GM19395 (cell line): ENCODE results near the gene DENND6B.
"Not testable (repeated sequence)": the region's sequence is repeated elsewhere in the genome, so short reads cannot be mapped to it uniquely, and the experiment has no call there.

Experiments used
- ATAC-seq: cut with Tn5 transposase; IDR thresholded peaks from one replicate; pipeline ENCODE4 v1.9.1; 2021; ENCODE audit warnings: mild to moderate bottlenecking, moderate library complexity; ENCODE audit not compliant: unreplicated experiment

The DENND6B gene

DNA sequence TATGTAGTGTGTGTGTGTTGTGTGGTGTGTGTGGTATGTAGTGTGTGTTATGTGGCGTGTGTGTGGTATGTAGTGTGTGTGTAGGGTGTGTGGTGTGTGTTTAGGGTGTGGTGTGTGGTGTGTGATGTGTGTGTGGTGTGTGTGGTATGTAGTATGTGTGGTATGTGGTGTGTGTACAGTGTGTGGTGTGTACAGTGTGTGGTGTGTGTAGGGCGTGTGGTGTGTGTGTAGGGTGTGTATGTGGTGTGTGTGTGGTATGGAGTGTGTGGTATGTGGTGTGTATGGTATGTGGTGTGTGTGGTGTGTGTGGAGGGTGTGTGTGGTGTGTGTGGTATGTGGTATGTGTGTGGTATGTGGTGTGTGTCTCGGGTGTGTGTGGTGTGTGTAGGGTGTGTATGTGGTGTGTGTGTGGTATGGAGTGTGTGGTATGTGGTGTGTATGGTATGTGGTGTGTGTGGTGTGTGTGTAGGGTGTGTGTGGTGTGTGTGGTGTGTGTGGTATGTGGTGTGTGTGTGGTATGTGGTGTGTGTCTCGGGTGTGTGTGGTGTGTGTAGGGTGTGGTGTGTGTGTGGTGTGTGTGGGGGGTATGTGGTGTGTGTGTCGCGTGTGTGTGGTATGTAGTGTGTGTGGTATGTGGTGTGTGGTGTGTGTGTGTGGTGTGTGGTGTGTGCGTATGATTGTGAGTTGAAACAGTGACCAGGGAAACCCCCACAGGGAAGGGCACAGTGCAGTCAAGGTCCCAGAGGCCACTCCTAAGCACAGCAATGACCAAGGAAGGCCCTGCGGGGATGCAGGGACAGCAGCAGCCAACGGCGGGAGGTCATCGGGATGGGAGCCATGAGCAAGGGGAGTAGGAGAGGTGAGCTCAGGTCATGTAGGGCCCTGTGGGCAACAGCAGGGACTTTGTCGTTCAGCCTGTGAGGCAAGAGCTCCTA, 13.4 kb upstream of the DENND6B start:
- ATAC-seq = no peak

DNA sequence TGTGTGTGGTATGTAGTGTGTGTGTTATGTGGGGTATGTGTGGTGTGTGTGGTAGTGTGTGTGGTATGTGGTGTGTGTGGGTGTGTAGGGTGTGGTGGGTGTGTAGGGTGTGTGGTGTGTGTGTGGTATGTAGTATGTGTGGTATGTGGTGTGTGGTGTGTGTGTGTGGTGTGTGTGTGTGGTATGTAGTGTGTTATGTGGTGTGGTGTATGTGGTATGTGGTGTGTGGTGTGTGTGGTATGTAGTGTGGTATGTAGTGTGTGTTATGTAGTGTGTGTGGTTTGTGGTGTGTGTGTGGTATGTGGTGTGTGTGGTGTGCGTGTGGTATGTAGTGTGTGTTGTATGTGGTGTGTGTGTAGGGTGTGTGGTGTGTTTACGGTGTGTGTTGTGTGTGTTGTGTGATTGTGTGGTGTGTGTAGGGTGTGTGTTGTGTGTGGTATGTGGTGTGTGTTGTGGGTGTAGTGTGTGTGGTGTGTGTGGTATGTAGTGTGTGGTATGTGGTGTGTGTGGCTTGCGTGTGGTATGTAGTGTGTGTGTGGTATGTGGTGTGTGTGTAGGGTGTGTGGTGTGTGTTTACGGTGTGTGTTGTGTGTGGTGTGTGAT, 12.1 kb upstream of the DENND6B start:
- no peak for ATAC-seq

DNA sequence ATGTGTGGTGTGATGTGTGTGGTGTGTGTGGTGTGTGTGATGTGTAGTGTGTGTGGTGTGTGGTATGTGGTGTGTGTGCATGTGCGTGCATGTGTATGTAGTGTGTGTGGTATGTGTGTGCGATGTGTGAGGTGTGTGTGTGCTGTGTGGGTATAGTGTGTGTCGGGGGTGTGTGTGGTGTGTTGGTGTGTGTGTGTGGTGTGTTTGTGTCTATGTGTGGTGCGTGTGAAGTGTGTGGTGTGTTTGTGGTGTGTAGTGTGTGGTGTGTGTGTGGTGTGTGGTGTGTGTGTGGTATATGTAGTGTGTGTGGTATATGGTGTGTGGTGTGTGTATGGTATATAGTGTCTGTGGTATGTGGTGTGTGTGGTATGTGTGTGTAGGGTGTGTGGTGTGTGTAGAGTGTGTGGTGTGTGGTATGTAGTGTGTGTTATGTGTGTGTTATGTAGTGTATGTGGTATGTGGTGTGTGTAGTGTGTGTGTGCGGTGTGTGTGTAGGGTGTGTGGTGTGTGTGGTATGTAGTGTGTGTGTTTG, 11.3 kb upstream of the DENND6B start:
- ATAC-seq = no peak

DNA sequence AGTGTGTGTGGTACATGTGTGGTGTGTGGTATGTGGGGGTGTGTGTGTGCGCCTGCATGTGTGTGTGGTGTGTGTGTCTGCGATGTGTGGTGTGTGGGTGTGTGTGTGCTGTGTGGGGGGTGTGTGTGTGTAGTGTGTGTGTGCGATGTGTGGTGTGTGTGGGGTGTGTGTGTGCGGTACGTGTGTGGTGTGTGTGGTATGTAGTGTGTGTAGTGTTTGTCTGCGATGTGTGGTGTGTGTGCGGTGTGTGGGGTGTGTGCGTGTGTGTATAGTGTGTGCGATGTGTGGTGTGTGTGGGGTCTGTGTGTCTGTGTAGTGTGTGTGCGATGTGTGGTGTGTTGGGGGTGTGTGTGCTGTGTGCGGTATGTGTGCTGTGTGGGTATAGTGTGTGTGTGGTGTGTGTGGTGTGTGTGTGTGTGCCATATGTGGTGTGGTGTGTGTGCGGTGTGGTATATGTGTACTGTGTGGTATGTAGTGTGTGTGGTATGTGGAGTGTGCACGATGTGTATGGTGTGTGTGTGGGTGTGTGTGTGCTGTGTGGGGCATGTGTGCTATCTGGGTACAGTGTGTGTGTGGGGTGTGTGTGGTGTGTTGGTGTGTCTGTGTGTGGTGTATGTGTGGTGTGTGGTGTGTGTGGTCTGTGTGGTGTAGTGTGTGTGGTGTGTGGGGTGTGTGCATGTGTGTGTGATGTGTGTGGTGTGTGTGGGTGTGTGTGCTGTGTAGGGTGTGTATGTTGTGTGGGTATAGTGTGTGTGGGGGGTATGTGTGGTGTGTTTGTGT, 10.6 kb upstream of the DENND6B start:
- ATAC-seq = no peak

DNA sequence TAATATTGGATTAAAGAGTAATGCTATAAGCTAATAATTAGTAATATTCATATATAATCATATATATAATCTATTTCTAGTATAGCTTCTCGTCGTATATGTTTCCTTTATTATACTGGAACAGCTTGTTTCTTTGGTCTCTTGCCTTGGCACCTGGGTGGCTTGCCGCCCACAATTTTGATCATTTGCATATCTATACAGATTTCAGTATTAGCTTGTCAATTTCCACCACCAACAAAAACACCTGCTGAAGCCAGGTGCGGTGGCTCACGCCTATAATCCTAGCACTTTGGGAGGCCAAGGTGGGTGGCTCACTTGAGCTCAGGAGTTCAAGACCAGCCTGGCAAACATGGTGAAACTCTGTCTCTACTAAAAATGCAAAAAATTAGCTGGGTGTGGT, 7.6 kb upstream of the DENND6B start:
- not testable (repeated sequence) for ATAC-seq

DNA sequence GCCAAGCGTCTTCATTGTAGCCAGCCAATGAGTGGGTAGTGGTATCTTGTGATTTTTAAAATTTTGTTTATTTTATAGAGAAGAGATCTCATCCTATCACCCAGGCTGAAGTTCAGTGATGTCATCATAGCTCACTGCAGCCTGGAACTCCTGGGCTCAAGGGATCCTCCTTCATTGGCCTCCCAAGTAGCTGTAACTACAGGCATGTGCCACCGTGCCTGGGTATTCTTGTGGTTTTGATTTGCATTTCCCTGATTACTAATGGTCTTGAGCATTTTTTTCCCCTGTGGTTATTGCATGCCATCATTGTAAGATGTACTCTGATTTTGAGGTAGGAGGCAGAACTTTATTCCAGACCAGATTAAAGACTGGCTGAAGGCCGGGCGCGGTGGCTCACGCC, 2.4 kb upstream of the DENND6B start:
- ATAC-seq = no peak

DNA sequence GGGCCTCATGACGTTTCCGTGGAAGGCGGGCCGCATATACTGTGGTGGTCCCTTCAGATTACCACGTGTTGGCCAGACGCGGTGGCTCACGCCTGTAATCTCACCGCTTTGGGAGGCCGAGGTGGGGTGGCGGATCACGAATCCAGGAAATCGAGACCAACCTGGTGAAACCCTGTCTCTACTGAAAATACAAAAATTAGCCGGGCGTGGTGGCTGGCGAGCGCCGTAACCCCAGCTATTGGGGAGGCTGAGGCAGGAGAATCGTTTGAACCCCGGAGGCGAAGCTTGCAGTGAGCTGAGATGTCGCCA, 853 bp upstream of the DENND6B start:
- ATAC-seq = no peak

DNA sequence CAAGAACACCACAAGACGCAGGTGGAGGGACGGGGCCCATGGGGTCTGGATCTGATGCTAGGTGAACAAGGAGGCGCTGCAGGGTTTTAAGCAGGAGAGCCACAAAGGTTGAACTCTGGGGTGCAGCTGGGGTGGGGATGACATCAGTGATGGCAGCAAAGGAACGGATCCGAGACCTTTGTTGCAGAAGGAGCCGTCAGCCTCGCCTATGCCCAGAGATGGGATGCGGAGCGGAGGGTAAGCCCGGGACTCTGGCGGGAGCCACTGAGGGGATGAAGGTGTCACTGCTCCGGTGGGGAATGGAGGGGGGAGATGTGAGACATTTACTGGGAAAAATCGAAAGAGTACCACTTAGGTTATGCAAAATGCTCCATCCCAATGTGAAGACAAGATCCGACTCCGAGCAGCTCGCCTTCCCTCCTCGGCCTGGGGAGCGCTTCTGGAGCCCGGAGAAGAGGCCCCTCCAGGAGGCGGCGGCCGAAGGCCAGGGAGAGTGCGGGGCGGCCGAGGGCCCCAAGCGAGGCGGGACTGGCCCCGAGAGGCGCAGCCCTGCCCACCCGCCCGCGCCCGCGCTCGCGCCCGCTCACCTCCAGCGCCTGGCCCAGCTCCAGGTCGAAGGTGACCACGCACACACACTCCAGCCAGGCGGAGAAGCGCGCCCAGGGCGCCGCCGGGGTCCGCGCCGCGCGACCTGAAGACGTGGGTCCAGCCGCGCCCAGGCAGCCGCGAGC, 422 bp downstream of the DENND6B start:
- no peak for ATAC-seq

DNA sequence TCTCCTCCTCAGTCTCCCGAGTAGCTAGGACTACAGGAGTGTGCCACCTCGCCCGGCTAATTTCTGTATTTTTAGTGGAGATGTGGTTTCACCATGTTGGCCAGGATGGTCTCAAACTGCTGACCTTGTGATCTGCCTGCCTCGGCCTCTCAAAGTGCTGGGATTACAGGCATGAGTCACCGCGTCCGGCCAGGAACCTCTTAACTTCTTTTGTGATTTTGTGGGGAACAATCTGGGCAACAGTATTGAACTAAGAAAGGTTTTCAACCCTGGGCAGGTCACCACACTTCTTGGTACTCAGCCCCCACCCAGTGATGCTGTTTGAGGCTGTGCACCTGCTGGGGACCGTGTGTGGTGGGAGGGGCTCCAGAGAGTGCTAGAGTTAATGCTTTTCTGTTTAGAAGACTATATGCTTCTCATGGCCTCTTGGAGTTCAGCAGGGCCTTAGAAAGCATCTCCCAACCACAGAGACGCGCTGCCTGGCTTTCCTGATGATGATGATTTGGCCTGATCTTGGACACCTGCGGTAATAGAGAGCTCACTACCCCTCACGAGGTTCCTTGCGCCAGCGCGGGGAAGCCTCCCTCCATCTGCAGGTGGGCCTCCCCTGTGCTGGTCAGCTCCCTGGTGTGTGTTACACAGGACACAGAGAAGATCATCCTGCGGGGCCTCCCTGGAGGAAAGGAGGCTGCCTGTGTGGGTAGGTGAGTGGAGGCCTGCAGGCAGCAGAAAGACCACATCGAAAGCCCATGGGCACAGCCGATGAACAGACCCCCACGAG, 1.2 kb downstream of the DENND6B start:
- no peak for ATAC-seq

DNA sequence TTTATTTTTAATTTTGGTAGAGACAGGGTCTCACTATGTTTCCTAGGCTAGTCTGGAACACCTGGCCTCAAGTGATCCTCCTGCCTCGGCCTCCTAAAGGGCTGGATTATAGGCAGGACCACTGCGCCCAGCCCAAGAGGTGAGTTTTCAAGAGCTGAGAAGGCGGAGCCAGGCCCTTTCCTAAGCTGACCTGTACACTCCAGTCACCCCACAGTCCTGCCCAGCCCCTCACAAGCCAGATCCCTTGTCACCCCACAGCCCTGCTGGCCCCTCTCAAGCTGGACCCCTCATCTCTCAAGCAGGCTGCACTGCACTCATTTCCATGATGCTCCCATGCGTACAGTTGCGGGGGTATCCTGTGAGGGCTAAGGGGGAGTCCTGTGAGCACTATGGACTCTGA, 2.9 kb downstream of the DENND6B start:
- ATAC-seq = no peak

DNA sequence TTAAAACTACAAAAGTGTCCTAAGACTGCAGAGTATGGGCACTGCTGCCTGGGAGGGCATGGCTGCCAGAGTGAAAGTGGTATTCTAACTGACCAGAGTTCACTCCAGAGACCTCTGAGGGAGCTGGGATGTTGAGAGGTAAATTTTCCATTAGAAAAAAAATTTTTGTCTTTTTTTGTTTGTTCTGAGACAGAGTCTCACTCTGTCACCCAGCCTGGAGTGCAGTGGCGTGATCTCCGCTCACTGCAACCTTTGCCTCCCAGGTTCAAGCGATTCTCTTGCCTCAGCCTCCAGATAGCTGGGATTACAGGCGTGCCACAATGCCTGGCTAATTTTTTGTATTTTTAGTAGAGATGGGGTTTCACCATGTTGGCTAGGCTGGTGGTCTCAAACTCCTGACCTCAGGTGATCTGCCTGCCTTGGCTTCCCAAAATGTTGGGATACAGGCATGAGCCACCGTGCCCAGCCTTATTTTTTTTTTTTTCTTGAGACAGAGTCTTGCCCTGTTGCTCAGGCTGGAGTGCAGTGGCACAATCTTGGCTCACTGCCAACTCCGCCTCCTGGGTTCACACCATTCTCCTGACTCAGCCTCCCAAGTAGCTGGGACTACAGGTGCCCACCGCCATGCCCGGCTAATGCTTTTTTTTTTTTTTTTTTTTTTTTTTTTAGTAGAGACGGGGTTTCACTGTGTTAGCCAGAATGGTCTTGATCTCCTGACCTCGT, 4.3 kb downstream of the DENND6B start:
- not testable (repeated sequence) for ATAC-seq

DNA sequence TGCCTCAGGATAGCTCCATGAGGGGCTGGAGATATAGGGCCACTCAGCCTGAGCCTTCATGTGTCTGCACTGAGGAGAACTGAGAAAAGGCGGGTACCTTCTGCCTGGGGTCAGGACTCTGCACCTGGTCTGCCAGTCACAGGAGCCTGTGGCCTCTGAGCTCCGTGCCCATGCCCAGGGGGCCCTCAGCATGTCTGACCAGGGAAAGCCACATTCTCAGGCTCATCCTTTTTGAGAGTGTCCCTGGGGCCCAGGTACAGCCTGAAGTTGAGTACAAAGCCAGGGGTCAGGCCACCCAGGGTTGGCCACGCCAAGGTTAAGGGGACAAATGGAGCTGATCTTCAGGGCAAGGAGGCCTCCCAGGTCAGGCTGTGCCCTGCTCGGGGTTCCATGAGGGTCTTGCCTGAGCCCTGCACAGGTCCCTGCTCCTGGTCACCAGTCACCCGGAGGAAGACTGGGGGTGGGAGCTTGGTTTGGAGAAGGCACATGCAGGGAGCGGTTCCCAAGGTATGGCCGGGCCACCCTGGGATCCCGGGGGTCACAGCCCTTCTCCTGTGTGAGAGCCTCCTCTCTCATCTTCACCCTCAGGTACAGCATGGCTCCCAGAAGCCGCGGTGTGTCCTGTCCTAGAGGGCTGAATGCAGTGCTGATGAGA, 6.0 kb downstream of the DENND6B start:
- no peak for ATAC-seq

DNA sequence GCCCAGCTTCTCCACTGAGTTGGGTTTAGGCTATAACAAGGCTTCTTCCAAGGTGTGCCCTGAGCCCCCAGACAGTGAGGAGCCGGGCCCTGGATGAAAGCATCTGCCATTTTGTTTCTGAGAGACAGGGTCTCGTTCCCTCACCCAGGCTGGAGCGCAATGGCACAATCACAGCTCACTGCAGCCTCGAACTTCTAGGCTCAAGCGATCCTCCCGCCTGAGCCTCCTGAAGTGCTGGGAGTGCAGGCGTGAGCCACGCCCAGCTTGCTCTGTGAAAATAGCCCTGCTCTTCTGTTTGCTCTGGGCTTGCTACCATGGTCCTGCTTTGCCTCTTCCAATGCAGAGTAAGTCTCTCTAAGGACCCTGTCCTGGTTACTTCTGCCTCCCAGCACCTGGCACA, 6.7 kb downstream of the DENND6B start:
- no peak for ATAC-seq

DNA sequence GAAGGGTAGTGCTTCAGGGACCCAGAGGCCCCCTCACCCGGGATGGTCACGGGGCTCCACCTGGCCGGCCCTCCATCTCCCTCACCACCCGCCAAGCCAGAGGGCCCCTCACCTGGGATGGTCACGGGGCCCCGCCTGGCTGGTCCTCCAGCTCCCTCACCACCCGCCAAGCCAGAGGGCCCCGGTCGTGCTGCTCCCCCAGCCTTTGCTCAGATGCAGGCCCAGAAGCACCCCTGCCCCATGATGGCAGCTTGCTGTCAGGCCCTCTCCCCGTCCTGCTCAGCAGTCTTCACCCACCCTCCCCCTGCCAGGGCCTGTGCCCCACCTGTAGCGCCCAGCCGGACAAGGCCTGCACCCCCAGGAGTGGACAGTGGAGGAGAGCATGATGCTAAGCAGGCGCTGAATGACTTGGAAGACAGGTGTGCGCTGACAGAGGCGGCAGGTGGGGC, 7.3 kb downstream of the DENND6B start:
- no peak for ATAC-seq

DNA sequence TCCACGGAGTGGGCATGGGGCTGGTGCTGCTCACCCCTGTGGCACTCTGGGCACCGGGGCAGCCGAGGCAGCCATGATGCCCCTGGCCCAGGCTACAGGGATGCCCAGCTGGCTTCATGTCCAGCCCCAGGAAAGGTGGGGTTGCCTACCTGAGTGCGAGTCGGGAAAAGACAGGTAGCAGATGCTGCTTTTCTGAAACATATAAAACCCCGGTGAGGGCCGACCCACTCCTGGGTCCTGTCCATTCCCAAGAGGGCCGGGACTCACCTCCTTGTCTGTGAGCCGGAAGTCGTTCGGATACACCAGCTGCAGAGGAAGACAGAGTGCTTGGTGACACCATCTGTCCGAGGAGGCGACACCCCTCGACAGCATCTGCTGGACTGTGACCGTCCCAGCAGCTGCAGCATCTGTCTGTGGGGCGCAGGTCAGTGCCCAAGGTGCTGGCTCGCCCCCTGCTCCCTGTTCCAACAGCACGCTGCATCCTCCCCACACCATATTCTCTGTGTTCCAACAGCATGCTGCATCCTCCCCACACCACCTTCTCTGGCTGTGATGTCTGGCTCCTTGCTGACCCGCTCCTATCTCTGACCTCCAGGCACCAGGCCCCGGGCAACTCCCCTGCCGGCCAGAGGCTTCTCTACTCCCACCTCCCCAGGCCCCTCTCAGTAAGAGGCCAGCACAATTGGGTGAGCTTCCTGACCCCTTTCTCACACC, 8.0 kb downstream of the DENND6B start:
- ATAC-seq = no peak

DNA sequence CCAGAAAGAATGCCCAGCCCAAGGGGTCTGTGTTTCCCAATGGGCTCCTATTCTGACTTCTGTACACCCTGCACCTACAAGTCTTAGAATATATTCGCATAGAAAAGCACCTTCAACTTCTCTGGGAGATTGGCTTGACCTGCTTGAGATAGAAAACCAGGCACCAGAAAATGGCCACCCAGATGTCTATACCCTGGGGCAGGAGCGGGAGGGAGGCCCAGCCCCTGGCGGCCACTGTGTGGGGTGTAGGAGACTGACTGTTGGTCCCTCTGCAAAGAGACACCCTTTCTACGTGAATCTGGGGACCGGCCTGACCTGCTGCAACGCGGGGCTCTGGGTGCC, 8.5 kb downstream of the DENND6B start:
- ATAC-seq = no peak

DNA sequence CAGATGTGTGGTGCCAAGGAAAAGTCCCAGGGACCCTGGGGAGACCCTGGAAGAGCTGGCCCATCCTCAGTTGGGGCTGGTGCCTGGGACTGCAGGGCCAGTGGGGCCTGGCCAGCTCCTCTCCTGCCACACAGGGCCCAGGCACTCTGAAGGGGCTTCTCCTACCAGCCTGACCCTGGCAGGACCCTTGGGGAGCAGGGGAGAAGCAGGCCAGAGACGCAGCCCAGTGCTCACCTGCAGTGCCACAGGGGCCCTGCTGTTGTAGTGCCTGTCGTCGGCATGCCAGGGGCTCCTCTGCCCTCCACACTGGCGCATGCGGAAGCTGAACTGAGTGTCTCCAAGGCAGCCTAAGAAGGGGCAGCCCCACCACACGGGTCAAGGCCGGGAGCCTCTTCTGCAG, 9.1 kb downstream of the DENND6B start:
- no peak for ATAC-seq

DNA sequence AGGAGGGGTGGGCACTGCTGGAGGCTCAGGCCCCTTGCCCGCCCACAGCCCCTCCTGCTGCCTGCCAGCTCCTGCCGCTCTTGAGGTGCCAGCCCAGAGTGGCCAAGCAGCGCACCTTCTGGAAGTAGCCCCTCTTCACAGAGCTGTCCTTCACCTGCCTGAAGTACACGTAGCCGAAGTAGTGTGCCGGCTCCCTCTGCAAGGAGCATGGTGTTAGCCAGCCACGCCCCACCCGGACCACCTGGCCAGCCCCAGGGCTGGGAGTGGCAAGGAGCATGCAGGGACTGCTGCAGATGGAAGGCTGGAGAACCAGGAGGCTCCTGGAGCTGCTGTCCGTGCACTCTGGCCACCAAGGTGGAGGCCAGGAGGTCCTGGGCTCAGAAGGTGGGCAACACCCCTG, 9.6 kb downstream of the DENND6B start:
- ATAC-seq = no peak
